ENCODE measurements around the gene GRIA3.

The GRIA3 gene

DNA sequence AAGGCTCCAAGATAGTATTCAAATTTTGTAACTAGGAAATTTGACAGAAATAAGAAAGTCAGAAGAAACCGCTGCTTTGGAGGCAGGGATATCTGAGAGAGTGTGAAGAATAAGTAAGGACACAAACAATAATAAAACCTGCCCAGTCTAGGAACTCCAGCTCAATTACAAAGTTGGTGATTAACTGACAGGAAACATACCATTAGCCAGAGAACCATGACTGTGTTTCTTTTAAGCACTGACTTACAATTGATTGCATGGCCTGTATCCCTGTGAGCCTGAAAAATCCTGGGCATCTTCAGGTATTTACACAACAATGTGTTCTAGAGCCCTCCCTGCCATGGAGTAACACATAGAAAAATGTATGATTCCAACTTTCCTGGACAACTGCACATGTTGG, 127.4 kb downstream of the GRIA3 start:
- no peak for DNase-seq (ENCODE audit: low spot score)
- TF ChIP-seq, protein P1, sequence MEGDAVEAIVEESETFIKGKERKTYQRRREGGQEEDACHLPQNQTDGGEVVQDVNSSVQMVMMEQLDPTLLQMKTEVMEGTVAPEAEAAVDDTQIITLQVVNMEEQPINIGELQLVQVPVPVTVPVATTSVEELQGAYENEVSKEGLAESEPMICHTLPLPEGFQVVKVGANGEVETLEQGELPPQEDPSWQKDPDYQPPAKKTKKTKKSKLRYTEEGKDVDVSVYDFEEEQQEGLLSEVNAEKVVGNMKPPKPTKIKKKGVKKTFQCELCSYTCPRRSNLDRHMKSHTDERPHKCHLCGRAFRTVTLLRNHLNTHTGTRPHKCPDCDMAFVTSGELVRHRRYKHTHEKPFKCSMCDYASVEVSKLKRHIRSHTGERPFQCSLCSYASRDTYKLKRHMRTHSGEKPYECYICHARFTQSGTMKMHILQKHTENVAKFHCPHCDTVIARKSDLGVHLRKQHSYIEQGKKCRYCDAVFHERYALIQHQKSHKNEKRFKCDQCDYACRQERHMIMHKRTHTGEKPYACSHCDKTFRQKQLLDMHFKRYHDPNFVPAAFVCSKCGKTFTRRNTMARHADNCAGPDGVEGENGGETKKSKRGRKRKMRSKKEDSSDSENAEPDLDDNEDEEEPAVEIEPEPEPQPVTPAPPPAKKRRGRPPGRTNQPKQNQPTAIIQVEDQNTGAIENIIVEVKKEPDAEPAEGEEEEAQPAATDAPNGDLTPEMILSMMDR (IDR thresholded peaks at IDR 0.05; ENCODE audit: extremely low read depth, missing control alignments): no peak

DNA sequence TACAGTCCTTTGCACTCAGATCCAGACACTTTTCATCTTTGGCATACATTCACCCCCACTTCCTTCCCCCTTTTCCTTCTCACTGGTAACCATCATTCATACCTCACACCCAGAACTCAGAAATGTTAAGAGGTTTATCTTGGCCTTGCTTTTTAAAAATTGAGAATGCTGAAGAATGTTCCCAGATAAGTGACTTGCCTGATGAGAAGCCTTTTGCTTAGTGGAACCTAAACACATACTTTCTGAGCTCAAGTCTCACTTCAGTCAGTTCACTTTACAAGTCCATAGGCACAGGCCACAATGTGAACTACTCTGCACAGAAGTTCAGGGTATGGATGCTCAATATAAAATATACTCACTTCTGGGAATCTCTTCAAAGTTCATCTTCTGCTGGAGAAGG, 129.4 kb downstream of the GRIA3 start:
- DNase-seq (ENCODE audit: low spot score): no peak

DNA sequence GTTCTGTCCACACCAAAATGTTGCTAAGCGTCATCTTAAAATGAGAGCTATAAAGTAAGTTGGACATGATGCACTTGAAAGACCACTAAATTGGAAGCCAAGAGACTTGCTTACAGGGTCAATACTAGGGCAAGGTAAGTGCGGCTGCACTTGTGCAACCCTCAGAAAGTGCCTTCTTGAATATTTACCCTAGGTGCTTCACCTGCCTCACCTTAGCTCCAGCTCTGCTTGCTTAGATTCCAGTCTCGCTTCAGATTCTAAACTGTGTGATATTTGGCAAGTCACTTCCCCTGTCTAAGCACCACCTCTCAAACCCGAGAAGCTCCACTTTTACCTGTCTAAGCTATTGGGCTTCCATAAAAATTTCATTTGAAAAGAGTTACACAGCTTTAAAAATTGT, 136.5 kb downstream of the GRIA3 start:
- TF ChIP-seq, protein P1 (IDR thresholded peaks at IDR 0.05; ENCODE audit: extremely low read depth, missing control alignments): no peak
- no peak for DNase-seq (ENCODE audit: low spot score)

More for the DNA sequence above, 129.4 kb downstream of the GRIA3 start:
- TF ChIP-seq, protein P1 (IDR thresholded peaks at IDR 0.05; ENCODE audit: extremely low read depth, missing control alignments): no peak

DNA sequence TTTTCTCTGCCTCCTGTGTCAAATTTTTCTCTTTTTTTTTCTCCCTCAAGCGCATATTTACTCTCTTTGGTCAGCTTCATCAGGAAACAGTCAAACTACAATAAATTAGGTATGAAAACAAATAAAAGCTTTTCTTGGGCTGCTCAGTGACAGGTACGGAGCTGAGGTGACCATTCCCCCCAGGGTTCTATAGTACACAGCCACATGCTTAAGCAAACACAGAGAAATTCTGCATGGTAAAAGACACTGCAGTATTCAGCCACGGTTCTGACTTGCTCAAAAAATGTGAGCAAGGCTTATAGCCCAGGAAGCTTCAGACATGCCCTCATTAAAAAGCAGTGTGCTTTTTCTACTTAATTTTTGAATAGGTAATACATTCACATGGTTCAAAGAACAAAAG, 138.5 kb downstream of the GRIA3 start:
- DNase-seq (ENCODE audit: low spot score): no peak
- TF ChIP-seq, protein P1 (IDR thresholded peaks at IDR 0.05; ENCODE audit: extremely low read depth, missing control alignments): no peak

DNA sequence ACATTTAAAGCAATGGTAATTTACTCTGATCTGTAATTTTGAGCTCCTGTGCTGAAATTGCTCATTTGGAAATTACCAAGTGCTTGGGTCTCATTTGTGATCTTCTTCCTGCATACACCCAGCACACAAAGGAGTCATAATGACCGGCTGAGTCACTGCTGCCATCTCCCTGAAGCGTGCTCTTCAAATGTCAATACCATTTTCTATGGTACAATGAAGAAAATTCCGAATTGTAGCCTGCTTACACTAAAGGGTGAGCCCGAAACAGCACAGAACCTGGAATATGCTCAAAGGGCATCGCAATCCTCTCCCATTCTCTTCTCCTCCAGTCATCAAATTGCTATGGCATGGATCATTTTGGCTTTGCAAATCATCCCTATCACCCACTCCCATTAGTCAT, 140.5 kb downstream of the GRIA3 start:
- TF ChIP-seq, protein P1 (IDR thresholded peaks at IDR 0.05; ENCODE audit: extremely low read depth, missing control alignments): no peak
- no peak for DNase-seq (ENCODE audit: low spot score)

DNA sequence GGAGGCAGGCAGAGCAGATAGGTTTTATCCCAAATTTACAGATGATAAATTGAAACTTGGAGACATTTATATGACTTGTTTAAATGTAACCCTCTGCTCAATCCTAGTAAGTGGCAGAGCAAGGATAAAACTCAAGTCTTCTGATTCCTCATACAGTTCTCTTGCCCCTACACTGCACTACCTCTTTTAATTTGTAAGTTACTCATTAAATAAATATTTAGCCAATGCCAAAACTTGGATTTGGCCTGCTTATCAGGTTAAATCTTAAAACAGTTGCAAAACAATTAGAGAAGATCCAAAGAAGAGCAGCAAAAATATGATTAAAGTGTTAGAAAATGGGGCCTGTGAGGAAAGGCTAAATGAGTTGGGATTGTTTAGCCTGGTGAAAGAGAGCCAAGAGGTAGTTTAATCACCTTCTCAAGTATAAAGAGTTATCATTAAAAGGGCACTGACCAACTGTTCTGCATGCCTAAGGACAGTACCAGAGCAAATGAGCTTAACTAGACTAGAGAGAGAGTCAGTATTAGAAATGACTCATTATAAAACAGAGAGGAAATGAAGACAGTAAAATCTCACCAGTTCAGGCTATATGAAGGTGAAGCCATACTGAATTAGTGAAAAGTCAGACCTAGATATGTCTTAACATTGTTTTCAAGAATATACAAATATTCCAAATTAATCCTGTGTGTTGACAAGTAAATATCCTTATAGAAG, 146.3 kb downstream of the GRIA3 start:
- TF ChIP-seq, protein P1 (IDR thresholded peaks at IDR 0.05; ENCODE audit: extremely low read depth, missing control alignments): no peak
- peak; percentile 5 for DNase-seq (ENCODE audit: low spot score)

- no peak for DNase-seq (ENCODE audit: low spot score)
- TF ChIP-seq, protein P1 (IDR thresholded peaks at IDR 0.05; ENCODE audit: extremely low read depth, missing control alignments): no peak
Measured at GRCh38 chrX:123331349-123331748, 147.3 kb downstream of the GRIA3 start.
